Measurements from ENCODE around the gene BCL11A. TPM values are rescaled to one million over a fixed set of nuclear protein-coding genes. Genes with fewer than 3 reads are reported as not detected.

BCL11A gene
- total RNA-seq, 6 donors from 2014 or later, result 2.7 to 12.7 (median 5.4) TPM

GRCh38 chr2:60492548-60492947, 60.9 kb downstream of the BCL11A start:
- DNase-seq (no peak), ATAC-seq (ENCODE audit: low FRiP score in 2 of 2) (no peak)
- H3K9me3 ChIP-seq, result no peaks in the 10 kb centered on the region
- no peaks in the 10 kb centered on the region for H3K27me3 ChIP-seq
- no peak overlapping the region for H3K4me3 ChIP-seq
- WGBS, 2 donors, result 90 to 91% methylated on average over 4 of the region's 4 CpGs
- H3K27ac ChIP-seq, result no peak overlapping the region
- TF ChIP-seq EP300 (IDR thresholded peaks at IDR 0.05) (no peak), POLR2A (IDR thresholded peaks at IDR 0.05) (no peak), POLR2AphosphoS5 (IDR thresholded peaks at IDR 0.05) (no peak)
- TF ChIP-seq, protein P1, sequence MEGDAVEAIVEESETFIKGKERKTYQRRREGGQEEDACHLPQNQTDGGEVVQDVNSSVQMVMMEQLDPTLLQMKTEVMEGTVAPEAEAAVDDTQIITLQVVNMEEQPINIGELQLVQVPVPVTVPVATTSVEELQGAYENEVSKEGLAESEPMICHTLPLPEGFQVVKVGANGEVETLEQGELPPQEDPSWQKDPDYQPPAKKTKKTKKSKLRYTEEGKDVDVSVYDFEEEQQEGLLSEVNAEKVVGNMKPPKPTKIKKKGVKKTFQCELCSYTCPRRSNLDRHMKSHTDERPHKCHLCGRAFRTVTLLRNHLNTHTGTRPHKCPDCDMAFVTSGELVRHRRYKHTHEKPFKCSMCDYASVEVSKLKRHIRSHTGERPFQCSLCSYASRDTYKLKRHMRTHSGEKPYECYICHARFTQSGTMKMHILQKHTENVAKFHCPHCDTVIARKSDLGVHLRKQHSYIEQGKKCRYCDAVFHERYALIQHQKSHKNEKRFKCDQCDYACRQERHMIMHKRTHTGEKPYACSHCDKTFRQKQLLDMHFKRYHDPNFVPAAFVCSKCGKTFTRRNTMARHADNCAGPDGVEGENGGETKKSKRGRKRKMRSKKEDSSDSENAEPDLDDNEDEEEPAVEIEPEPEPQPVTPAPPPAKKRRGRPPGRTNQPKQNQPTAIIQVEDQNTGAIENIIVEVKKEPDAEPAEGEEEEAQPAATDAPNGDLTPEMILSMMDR (IDR thresholded peaks at IDR 0.05), result no peak
- no peaks in the 10 kb centered on the region for H3K4me1 ChIP-seq
- H3K36me3 ChIP-seq, result no peaks in the 10 kb centered on the region

DNA sequence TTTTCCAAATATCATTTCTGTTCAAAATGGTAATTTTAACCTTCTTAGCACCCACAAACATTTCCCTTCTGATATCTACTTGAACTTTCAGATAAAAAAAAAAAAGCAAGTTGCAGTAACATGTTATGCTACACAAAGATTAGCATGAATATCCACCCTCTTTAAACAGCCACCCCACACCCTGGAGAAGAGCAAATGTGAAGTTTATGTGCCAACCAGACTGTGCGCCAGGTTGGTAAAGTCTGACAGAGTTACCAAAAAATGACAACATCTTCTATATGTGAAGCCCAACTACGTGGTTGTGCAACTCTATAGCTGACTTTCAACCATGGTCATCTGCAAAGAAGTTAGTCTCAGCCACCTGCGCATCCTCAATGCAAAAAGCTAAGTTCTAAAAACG, 62.6 kb downstream of the BCL11A start:
- no peaks in the 10 kb centered on the region for H3K9me3 ChIP-seq
- no peak overlapping the region for H3K27ac ChIP-seq
- no peak overlapping the region for H3K4me3 ChIP-seq
- no peaks in the 10 kb centered on the region for H3K36me3 ChIP-seq
- H3K27me3 ChIP-seq, result no peaks in the 10 kb centered on the region
- TF ChIP-seq POLR2AphosphoS5 (IDR thresholded peaks at IDR 0.05) (no peak), EP300 (IDR thresholded peaks at IDR 0.05) (no peak), POLR2A (IDR thresholded peaks at IDR 0.05) (no peak)
- TF ChIP-seq, protein P1 (IDR thresholded peaks at IDR 0.05), result no peak
- DNase-seq (no peak), ATAC-seq (ENCODE audit: low FRiP score in 2 of 2) (no peak)
- H3K4me1 ChIP-seq, result no peaks in the 10 kb centered on the region
- WGBS, 2 donors, result 52 to 70% methylated on average over 4 of the region's 4 CpGs

GRCh38 chr2:60490441-60490840, 63.0 kb downstream of the BCL11A start:
- Histone ChIP-seq H3K4me1 (peaks cover 0 to 2% (median under 1%) of the 10 kb centered on the region in 4 donors), H3K27me3 (no peaks in the 10 kb centered on the region), H3K4me3 (no peak overlapping the region), H3K9me3 (no peaks in the 10 kb centered on the region), H3K36me3 (no peaks in the 10 kb centered on the region), H3K27ac (no peak overlapping the region)
- no peak for DNase-seq
- no peak for ATAC-seq (ENCODE audit: low FRiP score in 2 of 2)
- 88 to 97% methylated on average over 1 of the region's 1 CpG for WGBS, 2 donors
- TF ChIP-seq, protein P1 (IDR thresholded peaks at IDR 0.05), result no peak
- TF ChIP-seq POLR2AphosphoS5 (IDR thresholded peaks at IDR 0.05), result no peak
- TF ChIP-seq POLR2A (IDR thresholded peaks at IDR 0.05), result no peak
- no peak for TF ChIP-seq EP300 (IDR thresholded peaks at IDR 0.05)

DNA sequence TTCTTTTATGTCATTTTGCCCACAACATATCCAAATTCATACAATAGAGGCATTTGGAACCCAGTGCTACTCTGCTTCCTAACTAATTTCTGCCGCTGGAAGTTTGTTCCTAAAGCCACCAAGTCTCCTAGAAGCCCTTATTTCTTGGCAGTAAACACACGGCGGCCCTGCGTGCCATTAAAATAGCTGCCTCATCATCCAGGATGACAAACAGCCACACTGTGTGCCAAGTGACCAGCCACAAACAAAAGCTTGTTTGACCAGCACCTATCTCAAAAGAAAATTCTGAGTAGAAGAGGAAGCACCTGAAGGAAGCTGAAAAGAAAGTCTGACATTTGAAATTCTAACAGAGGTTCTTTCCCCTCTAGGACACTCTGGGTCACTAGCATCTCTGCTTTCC, 64.2 kb downstream of the BCL11A start:
- 77 to 81% methylated on average over 4 of the region's 4 CpGs for WGBS, 2 donors
- Histone ChIP-seq H3K9me3 (no peaks in the 10 kb centered on the region), H3K27ac (no peak overlapping the region), H3K36me3 (no peaks in the 10 kb centered on the region), H3K4me1 (peaks cover 0 to 9% (median 4%) of the 10 kb centered on the region in 4 donors), H3K4me3 (no peak overlapping the region), H3K27me3 (no peaks in the 10 kb centered on the region)
- ATAC-seq (ENCODE audit: low FRiP score in 2 of 2) (no peak), DNase-seq (no peak)
- no peak for TF ChIP-seq EP300 (IDR thresholded peaks at IDR 0.05)
- TF ChIP-seq POLR2A (IDR thresholded peaks at IDR 0.05), result no peak
- TF ChIP-seq, protein P1 (IDR thresholded peaks at IDR 0.05), result no peak
- TF ChIP-seq POLR2AphosphoS5 (IDR thresholded peaks at IDR 0.05), result no peak

GRCh38 chr2:60488291-60488690, 65.2 kb downstream of the BCL11A start:
- no peak overlapping the region for H3K27ac ChIP-seq
- no peak overlapping the region for H3K4me3 ChIP-seq

More at GRCh38 chr2:60488291-60488690, 65.2 kb downstream of the BCL11A start:
- DNase-seq (no peak), ATAC-seq (ENCODE audit: low FRiP score in 2 of 2) (no peak)
- Histone ChIP-seq H3K4me1 (peaks cover 0 to 12% (median 5%) of the 10 kb centered on the region in 4 donors), H3K36me3 (no peaks in the 10 kb centered on the region), H3K27me3 (no peaks in the 10 kb centered on the region), H3K9me3 (no peaks in the 10 kb centered on the region)
- TF ChIP-seq POLR2AphosphoS5 (IDR thresholded peaks at IDR 0.05), result no peak
- no peak for TF ChIP-seq EP300 (IDR thresholded peaks at IDR 0.05)
- TF ChIP-seq, protein P1 (IDR thresholded peaks at IDR 0.05), result no peak
- no peak for TF ChIP-seq POLR2A (IDR thresholded peaks at IDR 0.05)
- WGBS, 2 donors, result 78 to 90% methylated on average over 3 of the region's 3 CpGs

All from upper lobe of left lung (tissue), 6 donors.